Dermis lymphatic vessel endothelial cell (primary cell): ENCODE measurements around the gene PRB3. TPM values are rescaled to one million over a fixed set of nuclear protein-coding genes. Genes with fewer than 3 reads are reported as not detected.

Experiments used
- total RNA-seq: library from RNA; depleted of rRNA; stranded (reverse); fragments of >200 nt; gene quantifications from 2 replicates; pipeline ENCODE4 v1.2.1, GENCODE V29; 2014

PRB3 gene
- total RNA-seq = not detected in 2 replicates

GRCh38 chr12:11269607-11270006, at the start of gene PRB3:
Gene PRB3, minus strand, starts transcription at chr12:11269707. Its CDS starts 38 bp downstream, at chr12:11269669.

GRCh38 chr12:11310336-11310735, 40.8 kb upstream of the PRB3 start, which contains the start of gene PRB4:
Gene PRB4, minus strand, starts transcription at chr12:11310436. Its CDS starts 38 bp downstream, at chr12:11310398.

Other genes starting within 250 kb of the PRB3 start
- gene TAS2R19, start 247.1 kb downstream of the PRB3 start, total RNA-seq = 2.9 and 4.0 TPM in 2 replicates
- gene TAS2R31, start 238.3 kb downstream of the PRB3 start, total RNA-seq = 2.7 and 3.1 TPM in 2 replicates
- 1.5 and 1.6 TPM in 2 replicates for gene TAS2R46, start 207.4 kb downstream of the PRB3 start, total RNA-seq
- gene TAS2R43, start 177.4 kb downstream of the PRB3 start, total RNA-seq = 0.22 TPM in 1 of 2 replicates, not detected in the other
- 1.6 and 2.7 TPM in 2 replicates for gene TAS2R30, start 135.1 kb downstream of the PRB3 start, total RNA-seq
- gene SMIM10L1, start 98.5 kb downstream of the PRB3 start, total RNA-seq = 4.4 and 5.7 TPM in 2 replicates
- not detected in 2 replicates for gene TAS2R42, start 82.8 kb downstream of the PRB3 start, total RNA-seq
- not detected in 2 replicates for gene PRB4, start 40.7 kb upstream of the PRB3 start, total RNA-seq
- not detected in 2 replicates for gene PRB2, start 125.9 kb upstream of the PRB3 start, total RNA-seq